Type B pancreatic cell (in vitro differentiated cells): Measurements from ENCODE around the gene MYO3B. TPM values are rescaled to one million over a fixed set of nuclear protein-coding genes. Genes with fewer than 3 reads are reported as not detected.
"Not testable (repeated sequence)": the region's sequence is repeated elsewhere in the genome, so short reads cannot be mapped to it uniquely, and the experiment has no call there.

Experiments used
- DNase-seq: peaks from one replicate; pipeline ENCODE4 v3.0.0; 2021; ENCODE audit warnings: mixed read lengths; ENCODE audit not compliant: unreplicated experiment; ENCODE audit errors: extremely low spot score
- H3K27ac Mint-ChIP-seq: 2 replicates; pipeline ENCODE4 v1.8.0; 2021; ENCODE audit warnings: mild to moderate bottlenecking, mixed read lengths
- H3K27me3 Mint-ChIP-seq: 2 replicates; pipeline ENCODE4 v1.8.0; 2021; ENCODE audit warnings: mixed read lengths
- H3K36me3 Mint-ChIP-seq: 2 replicates; pipeline ENCODE4 v1.8.0; 2021; ENCODE audit warnings: mixed read lengths
- H3K4me1 Mint-ChIP-seq: one replicate; pipeline ENCODE4 v1.8.0; 2021; ENCODE audit warnings: mixed read lengths; ENCODE audit not compliant: unreplicated experiment
- H3K4me3 Mint-ChIP-seq: 2 replicates; pipeline ENCODE4 v1.8.0; 2021; ENCODE audit warnings: mild to moderate bottlenecking, mixed read lengths
- H3K9me3 Mint-ChIP-seq: 2 replicates; pipeline ENCODE4 v1.8.0; 2021; ENCODE audit warnings: mixed read lengths
- CTCF ChIP-seq: fragments of 200-600 bp; sonication (generic); conservative IDR thresholded peaks from 2 replicates; pipeline ENCODE4 v1.5.0; 2021; ENCODE audit warnings: antibody characterized with exemption, mild to moderate bottlenecking
- total RNA-seq: library from RNA; stranded (reverse); gene quantifications from 2 replicates; pipeline ENCODE4 v1.2.1, GENCODE V29; 2021; ENCODE audit warnings: low replicate concordance

The MYO3B gene
- total RNA-seq, 1 donor from 2014 or later: 0.46 TPM

GRCh38 chr2:170605862-170606261 lies 427.9 kb downstream of the MYO3B start:
- TF ChIP-seq CTCF: no peak
- Mint-ChIP-seq H3K27me3 (peaks cover 4% of the 10 kb centered on the region), H3K4me1 (no peaks in the 10 kb centered on the region), H3K4me3 (no peak overlapping the region), H3K36me3 (no peaks in the 10 kb centered on the region), H3K27ac (no peak overlapping the region), H3K9me3 (no peaks in the 10 kb centered on the region)
- DNase-seq: no peak

- Mint-ChIP-seq H3K4me1 (no peaks in the 10 kb centered on the region), H3K4me3 (no peak overlapping the region), H3K9me3 (no peaks in the 10 kb centered on the region), H3K27ac (no peak overlapping the region), H3K36me3 (no peaks in the 10 kb centered on the region), H3K27me3 (peaks cover 4% of the 10 kb centered on the region)
- no peak for TF ChIP-seq CTCF
- no peak for DNase-seq
These were observed 429.2 kb downstream of the MYO3B start for GRCh38 chr2:170607171-170607570.

DNA sequence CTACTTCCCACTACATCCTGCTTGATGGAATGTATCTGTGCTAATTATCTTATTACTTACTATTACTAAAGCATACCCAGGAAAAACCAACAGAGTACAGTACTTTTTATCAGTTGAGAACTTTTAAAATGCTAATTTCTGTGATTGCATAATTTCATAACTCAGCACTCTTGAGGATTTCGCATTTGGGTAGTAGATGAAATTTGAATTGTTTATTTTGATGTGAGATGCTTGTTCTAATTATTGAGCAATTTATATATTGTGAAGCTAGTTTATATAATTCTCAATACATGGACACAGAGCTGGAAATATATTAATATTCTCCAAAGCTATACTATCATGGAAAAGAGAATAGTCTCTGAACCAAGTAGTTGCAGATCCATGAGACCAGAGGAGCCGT lies 432.7 kb downstream of the MYO3B start:
- TF ChIP-seq CTCF: no peak
- no peaks in the 10 kb centered on the region for H3K4me1 Mint-ChIP-seq
- H3K36me3 Mint-ChIP-seq: no peaks in the 10 kb centered on the region
- no peak for DNase-seq
- no peaks in the 10 kb centered on the region for H3K27me3 Mint-ChIP-seq
- no peak overlapping the region for H3K4me3 Mint-ChIP-seq
- H3K9me3 Mint-ChIP-seq: no peaks in the 10 kb centered on the region
- no peak overlapping the region for H3K27ac Mint-ChIP-seq

GRCh38 chr2:170618948-170619347 lies 441.0 kb downstream of the MYO3B start:
- DNase-seq, H3K27ac Mint-ChIP-seq, H3K36me3 Mint-ChIP-seq, H3K4me3 Mint-ChIP-seq, H3K27me3 Mint-ChIP-seq, H3K4me1 Mint-ChIP-seq: not testable (repeated sequence)
- H3K9me3 Mint-ChIP-seq: peaks cover 10% of the 10 kb centered on the region

GRCh38 chr2:170635094-170635493 lies 457.1 kb downstream of the MYO3B start:
- DNase-seq, H3K9me3 Mint-ChIP-seq, H3K4me3 Mint-ChIP-seq, H3K36me3 Mint-ChIP-seq, H3K27ac Mint-ChIP-seq, H3K4me1 Mint-ChIP-seq: not testable (repeated sequence)
- peaks cover 20% of the 10 kb centered on the region for H3K27me3 Mint-ChIP-seq

DNA sequence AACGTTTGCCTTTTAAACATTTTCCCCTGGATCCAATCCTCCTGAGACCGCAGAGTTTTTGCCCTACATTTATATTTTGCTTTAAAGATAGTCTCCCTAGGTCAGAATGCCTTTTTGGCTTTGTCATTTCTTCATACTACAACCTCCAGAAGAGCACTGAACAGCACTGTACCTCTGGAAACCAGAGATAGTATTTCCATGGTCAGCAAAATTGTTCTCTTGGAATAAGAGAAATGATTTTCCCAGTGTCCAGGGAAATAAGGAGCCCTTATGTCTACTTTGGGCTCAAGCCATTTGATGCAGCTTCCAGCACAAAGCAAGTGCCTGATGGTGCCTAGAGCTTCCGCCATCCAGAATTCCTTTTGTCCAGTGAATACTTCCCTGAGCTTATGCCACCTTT lies 461.7 kb downstream of the MYO3B start:
- Mint-ChIP-seq H3K9me3 (no peaks in the 10 kb centered on the region), H3K4me3 (no peak overlapping the region), H3K36me3 (no peaks in the 10 kb centered on the region), H3K27ac (no peak overlapping the region), H3K27me3 (no peaks in the 10 kb centered on the region), H3K4me1 (no peaks in the 10 kb centered on the region)
- no peak for TF ChIP-seq CTCF
- no peak for DNase-seq

DNA sequence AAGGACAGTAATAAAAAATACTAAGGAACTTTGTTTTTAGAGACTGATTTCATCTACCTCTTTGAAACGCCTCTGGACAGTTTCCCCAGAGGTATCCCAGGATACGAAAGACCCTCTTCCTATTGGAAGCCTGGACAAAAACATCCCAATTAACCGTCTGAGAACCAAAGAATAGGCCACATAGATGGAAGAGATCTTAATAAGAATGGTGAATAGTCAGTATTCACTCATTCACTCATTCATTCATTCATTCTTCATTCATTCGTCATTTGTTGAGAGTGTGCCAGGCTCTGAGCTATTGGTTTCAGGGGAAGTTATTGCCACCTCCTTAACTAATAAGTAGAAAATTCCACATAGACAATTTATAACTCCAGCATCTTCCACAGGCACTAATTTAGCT lies 464.0 kb downstream of the MYO3B start:
- no peak for DNase-seq
- Mint-ChIP-seq H3K27ac (no peak overlapping the region), H3K27me3 (no peaks in the 10 kb centered on the region), H3K9me3 (no peaks in the 10 kb centered on the region), H3K4me3 (no peak overlapping the region), H3K4me1 (no peaks in the 10 kb centered on the region), H3K36me3 (no peaks in the 10 kb centered on the region)
- no peak for TF ChIP-seq CTCF
